ENCODE measurements around the gene KLC1.

DNA sequence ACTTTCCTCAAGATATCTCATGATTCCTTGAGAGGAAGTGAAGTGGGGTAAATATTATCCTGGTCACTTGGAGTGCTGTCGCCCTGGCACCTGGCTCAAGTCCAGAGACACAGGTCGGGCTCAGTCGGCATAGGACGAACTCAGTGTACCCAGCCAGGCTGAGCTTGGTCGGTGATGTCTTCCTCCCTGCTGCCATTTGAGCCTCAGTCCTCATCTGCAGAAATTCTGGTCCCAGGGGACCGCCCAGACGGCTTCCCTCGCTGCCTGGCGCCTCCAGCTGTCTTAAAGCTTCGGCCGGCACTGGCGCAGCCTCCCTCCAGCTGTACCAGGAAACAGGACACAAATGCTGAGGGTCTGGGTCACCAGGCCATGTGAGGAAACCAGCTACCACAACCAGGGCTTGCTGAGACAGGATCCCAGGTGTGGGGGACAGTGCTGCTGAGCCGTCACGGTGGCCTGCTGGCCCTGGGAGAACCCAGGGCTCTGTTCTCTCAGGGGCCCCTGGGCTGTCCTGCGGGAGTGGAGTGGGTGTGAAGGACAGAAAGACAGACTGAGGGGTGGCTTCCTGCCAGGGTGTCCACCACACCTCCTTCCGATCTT, 5.0 kb upstream of the KLC1 start:
- TF ChIP-seq, protein P1, sequence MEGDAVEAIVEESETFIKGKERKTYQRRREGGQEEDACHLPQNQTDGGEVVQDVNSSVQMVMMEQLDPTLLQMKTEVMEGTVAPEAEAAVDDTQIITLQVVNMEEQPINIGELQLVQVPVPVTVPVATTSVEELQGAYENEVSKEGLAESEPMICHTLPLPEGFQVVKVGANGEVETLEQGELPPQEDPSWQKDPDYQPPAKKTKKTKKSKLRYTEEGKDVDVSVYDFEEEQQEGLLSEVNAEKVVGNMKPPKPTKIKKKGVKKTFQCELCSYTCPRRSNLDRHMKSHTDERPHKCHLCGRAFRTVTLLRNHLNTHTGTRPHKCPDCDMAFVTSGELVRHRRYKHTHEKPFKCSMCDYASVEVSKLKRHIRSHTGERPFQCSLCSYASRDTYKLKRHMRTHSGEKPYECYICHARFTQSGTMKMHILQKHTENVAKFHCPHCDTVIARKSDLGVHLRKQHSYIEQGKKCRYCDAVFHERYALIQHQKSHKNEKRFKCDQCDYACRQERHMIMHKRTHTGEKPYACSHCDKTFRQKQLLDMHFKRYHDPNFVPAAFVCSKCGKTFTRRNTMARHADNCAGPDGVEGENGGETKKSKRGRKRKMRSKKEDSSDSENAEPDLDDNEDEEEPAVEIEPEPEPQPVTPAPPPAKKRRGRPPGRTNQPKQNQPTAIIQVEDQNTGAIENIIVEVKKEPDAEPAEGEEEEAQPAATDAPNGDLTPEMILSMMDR (IDR thresholded peaks at IDR 0.05) = no peak
- no peak for TF ChIP-seq POLR2A (IDR thresholded peaks at IDR 0.05)
